Fibroblast of skin of right quadriceps (primary cell): ENCODE results near the gene DPP4.

Experiments
- DNase-seq: peaks from one replicate; pipeline ENCODE4 v3.0.0-alpha.2; 2013

DPP4 gene

GRCh38 chr2:162014751-162015150 is 59.3 kb downstream of the DPP4 start:
- no peak for DNase-seq

GRCh38 chr2:162013514-162014475 is 60.2 kb downstream of the DPP4 start:
- DNase-seq, result no peak

GRCh38 chr2:162012565-162013058 is 61.4 kb downstream of the DPP4 start:
- DNase-seq, result no peak

GRCh38 chr2:162011706-162012564 is 62.1 kb downstream of the DPP4 start:
- DNase-seq, result no peak

DNA sequence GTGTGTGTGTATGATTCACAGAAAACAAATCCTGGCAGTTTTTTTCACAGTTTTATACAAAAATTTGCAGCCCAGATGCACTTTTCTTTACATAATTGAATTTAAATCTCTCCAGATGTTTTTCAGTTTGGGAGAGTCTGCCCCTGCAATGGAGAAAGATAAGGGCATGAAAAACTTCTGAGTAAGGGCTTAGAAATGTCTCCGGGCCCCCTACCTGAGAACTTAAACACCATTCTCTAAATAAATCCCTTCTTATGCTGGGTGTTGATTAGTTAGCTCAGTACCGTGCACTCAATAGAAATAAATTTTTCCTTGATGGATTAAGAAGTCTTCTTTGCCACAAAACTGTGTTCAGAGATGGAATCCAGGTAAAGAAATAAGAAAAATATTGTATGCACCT is 64.5 kb downstream of the DPP4 start:
- no peak for DNase-seq

DNA sequence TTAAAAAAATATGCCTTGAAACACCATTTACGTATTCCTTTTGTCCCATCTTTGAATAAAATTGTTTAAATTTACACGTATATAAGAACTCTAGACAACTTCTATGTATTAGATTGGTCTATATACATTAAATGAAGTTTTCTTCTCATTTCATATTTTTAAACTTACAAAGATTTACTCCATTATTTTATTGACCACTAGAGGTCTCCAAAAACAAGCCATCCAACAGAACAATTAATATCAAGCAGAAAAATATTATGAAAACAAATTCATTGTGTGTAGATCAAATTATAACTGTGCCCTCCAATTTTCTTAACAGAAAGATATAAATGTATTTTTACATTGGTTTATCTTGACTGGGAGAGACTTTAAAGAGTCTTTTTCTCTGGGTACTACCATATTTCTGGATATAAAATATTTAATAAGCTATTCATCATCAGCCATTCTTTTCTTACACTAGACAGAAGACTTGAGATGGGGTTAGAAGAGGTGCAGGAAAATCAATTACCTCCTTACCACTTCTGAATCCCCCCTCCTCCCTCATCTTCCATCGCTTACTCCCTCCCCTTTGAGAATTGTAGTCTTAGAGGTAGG is 66.5 kb downstream of the DPP4 start:
- DNase-seq, result peak; percentile 15

- DNase-seq, result no peak
These were observed 67.7 kb downstream of the DPP4 start for GRCh38 chr2:162006337-162006736.

DNA sequence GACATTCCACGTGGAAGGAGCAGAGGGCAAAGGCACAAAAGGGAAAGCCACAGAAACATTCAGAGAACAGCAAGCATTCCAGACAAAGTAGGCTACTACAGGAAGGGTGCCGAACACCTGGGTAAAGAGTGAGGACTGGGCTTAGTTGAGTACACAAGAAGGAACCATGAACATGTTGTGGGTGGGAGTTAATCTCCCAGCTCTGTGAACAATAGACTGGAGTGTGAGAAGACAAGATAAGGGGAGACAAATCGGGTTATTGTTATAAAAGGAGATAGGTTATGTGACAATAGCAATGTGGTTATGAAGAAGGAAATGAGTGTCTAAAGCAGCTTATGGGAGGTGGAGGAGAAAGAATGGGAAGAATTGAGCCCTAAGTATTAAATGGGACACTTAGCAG is 70.0 kb downstream of the DPP4 start:
- no peak for DNase-seq

DNA sequence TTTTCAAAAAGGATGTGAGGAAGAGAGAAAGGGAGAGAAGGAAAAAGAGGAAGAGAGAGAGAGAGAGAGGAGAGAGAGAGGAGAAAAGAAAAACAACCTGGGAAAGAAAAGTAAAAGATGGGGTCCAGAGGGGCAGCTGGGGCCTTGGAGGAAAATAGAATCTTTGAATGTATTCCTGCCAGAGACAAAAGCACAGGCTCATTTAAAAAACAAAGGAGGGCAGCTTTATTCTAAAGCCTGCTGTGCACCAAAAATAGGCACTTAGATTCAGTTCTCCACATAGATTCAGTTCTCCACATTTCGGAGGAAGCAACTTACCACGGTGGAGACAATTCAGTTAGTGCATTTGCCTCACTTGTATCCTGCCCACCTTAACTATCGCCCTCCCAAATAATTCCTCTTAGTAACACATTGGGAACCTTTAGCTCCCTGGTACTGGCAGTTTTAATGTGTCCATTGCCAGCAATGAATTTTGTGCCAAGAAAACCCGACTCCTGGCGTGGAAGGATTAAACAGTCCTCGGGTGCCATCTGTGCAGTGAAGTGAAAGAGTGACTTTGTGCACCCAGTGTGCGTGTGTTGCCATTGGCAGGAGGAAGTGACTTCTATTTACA is 71.3 kb downstream of the DPP4 start:
- DNase-seq, result no peak

- DNase-seq, result no peak
These were observed 73.6 kb downstream of the DPP4 start for GRCh38 chr2:162000431-162000830.

DNA sequence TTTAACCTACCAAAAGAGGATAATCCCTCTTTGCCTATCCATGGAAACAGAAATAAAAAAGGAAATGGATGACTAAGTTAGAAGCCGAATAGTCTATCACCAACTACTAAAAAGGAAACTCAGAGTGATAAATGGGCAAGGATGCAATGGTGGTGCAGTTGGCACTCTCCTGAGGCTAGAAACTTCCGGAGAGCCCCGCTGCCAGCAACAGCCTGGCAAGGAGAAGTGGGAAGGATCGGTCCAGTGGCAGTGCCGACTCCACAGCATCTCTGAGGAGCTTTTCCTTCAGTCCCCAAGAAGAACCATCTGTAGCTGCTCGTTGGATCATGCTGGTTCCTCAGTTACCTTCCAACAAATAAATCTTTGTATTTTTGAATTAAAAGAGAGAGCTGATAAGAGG is 74.7 kb downstream of the DPP4 start:
- DNase-seq, result no peak

DNA sequence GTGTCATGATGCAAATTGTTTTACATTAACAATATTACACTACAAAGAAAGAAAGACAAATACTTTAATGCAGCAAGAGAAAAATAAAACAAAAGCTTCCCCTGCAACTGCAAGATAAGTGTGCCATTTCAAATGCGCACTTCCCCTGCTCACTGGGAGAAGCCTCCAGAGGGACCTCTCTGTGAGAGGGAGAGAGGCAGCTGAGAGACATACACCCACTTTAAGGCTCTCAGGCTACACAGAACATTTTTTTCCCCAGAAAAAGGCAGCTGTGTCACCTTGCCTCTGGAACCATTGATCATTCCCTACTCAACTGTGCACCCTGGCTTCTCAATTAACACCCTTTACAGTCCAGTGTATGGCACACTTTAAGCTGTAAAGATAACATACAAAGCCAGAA is 75.2 kb downstream of the DPP4 start:
- DNase-seq, result no peak

- no peak for DNase-seq
These were observed 76.0 kb downstream of the DPP4 start for GRCh38 chr2:161997916-161998471.

GRCh38 chr2:161995553-161996016 is 78.4 kb downstream of the DPP4 start:
- DNase-seq, result no peak

DNA sequence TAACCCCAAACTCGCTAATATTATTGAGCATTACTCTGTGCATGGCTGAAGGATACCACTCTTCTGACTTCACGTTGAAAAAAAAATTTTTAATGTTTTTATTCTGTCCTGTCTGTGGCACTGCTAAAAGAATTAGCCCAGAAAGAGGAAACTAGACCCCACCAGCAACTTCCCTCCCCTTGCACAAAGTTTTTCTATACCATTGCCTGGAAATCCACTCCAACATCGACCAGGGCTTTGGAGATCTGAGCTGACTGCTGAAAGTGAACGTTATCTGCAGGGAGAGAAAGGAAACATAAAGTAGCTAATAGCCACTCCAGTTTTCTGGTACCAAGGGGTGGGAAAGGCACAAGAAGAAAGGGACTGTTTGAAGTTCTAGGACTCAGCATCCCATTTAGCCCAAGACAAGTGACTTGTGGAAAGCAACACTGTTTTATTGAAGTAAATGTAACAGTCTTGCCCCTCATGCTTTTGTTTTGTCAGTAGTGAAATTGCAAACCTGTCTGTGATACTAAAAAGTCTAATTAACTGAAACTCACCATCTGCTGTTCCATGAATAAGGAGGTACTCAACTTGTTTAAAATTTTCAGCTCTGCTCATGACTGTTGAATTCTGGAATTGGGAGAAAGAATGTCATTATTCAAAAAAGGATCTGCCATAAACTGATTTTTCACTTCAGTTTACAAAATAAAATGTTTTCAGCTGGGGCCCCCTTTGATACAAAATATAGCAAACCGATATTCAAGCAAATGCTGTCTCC is 79.1 kb downstream of the DPP4 start:
- no peak for DNase-seq

- no peak for DNase-seq
These were observed 81.5 kb downstream of the DPP4 start for GRCh38 chr2:161992531-161992930.

DNA sequence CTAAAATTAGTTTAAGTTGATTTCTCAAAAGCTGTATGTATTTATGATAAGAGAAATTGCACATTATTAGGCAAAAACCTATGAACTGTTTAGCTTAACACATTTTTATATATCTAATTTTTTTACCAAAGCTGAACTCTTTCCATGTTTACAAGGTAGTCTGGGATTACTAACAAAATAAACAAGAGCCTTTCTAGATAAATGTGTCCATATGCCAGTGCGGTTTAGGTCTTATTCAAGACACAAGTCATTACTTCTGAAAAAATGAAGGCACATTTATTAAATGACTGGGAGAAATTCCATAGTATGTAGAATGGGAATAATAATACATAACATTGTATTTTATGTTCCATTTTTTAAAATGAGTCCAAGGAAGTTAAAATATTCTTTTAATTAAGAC is 82.0 kb downstream of the DPP4 start:
- DNase-seq, result no peak

- peak; percentile 90 for DNase-seq
These were observed 83.3 kb downstream of the DPP4 start for GRCh38 chr2:161990741-161991140.

DNA sequence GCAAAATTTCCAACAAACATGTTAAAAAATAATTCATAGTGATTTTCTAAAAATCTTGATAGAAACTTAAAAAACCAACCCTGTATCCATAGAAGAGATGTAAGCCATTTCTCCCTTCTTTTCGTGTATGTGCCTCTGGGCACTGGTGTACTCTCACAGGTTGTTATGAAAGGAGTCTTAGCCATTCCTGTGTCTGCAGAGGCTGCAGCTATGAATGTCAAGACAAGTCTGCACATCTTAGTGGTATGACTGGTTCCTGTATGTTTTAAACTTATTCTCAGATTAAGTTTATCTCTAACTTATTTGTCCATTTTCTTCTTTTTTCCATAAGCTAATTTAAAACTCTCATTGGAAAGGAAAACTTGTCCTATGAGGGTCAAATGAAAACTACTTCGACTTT is 84.0 kb downstream of the DPP4 start:
- no peak for DNase-seq

- peak; percentile 16 for DNase-seq
These were observed 85.4 kb downstream of the DPP4 start for GRCh38 chr2:161988589-161988988.

DNA sequence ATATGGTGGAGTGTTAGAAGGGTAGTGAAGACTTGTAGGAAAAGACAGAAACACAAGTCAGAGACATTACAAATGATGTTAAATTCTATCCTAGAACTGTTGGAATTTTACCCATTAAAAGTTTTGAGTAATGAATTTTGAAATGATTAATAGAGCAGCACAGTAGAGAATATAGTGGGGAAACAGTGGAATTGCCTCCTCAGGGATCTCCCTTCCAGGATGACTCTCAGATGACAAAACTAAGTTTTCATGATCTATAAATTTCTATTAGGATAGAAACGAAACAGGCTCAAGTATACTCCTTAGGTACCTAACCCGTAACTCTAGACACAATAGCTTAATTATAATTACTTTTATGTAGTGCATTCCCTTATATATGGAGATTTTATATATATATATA is 86.7 kb downstream of the DPP4 start:
- DNase-seq, result no peak

DNA sequence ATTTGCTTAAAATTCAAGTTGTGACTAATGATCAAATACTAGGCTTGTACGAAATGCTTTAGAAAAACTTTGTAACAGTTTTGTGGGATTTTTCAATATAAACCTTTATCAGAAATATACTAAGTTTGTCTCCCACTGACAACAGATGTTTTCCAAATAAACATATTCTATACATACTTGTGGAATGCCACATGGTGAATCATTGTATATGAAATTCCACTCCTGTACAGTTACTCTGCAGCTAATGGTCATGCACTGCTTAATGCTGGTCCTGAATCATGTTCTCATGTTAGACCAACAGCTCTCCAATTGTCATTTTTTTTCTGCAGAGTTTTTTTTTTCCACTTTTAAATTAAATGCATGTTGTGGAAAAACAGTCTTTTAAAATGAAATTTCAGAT is 90.1 kb downstream of the DPP4 start:
- DNase-seq, result peak; percentile 81
